Kasumi-1 (cell line): ENCODE results near the gene SCIN.

Experiments
- DNase-seq, 2 experiments: peaks; one replicate each; lab custom pipeline; 2025; lab: John Stamatoyannopoulos, UW

The SCIN gene

GRCh38 chr7:12567015-12567414, 3.5 kb upstream of the SCIN start:
- no peak for DNase-seq

DNA sequence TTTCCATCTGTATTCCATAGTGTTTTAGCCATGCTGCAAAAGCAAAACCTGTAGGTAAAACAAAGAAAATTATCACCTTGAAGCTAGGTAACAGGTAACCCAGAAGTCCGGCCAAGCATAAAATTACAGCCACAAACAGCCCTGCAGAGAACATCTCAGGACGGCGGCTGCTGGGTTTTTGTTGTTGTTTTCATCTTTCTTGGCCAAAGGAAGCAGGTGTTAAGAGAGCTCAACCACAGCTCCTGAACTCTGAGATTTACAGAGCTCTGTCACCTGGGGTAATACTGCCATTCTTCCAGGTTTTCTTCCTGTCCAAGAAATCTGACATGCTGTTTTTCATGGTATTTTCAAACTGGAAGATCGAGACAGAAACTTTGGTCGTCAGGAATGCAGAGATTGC, 847 bp upstream of the SCIN start:
- DNase-seq: no peak

DNA sequence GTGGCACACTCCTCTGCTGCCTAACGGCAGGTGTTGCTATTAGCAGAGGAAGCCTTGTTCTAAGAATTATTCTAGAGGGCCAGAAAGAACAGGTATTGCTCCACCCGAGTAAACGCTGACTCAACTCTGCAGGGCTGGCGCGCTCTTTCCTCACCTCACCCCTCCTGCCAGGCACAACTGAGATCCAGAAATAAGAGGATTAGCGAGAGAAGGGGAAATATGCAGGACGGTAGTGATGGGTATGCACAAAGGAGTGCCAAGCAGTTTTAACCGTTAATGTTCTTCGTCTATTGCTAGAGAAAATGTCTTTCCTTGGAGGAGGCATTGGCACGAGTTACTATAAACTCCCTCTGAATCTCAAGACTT, 369 bp upstream of the SCIN start:
- no peak for DNase-seq

- DNase-seq: no peak
These were observed 1.2 kb downstream of the SCIN start for GRCh38 chr7:12571691-12572090.

DNA sequence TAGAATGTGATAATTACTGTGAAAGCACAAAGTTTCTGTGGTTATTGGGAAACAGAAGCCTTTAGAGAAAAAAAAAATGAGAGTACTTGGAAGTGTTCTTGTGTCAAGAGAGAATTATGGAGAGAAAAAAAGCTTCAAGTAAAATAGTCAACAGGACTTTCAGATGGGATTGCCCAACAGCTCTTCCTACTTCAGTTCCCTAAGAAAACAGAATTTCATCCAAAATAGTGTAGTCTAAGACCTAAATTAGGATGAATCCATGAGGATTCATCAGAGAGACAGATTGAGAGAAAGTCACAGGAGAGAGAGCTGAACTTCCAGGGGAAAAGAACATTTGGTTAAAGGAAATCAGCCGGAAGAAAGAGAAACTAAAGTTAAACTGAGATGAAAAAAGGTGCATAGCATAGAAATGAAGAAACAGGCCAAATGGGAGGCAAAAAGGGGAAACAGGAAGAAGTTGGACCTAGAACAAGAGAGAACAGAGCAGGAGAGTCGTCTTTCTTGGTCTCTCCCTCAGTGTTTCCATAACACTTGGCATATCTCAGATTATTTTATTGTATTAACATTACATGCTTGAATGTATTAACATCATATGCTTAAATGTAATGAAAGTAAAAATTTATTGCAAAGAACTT, 2.5 kb downstream of the SCIN start:
- DNase-seq: no peak

- DNase-seq: no peak
These were observed 3.4 kb downstream of the SCIN start for GRCh38 chr7:12573885-12574284.

DNA sequence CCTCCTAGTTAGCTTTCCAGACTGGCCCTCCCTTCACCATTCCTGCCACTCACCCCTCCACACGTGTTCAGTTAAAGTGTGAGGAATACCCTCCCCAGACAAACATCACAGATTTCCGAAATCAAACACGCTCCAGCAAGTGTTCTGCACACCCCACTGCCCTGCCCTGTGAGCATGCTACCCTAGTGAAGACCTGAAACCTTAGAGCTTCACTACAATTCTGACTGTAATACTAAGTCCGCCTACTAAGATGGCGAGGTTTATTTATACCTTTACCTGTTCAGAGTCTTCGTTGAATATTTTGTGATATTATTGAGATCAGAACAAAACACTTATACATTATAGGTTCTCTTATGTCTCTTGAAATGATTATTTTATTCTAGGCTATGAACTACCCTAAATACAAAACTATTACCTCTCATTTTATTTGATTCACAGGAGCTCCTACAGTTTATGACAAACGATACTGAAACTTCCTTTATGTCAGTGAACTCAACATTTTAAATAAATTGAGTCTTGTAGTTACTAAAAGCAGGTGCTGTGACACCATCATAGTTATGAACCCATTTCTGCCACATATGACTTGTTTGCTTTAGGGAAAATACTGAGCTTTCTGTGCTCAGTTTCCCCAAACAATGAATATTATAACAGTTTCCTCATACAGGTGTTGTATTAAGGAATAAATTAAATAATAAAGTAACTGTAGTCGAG, 8.6 kb downstream of the SCIN start:
- no peak for DNase-seq

DNA sequence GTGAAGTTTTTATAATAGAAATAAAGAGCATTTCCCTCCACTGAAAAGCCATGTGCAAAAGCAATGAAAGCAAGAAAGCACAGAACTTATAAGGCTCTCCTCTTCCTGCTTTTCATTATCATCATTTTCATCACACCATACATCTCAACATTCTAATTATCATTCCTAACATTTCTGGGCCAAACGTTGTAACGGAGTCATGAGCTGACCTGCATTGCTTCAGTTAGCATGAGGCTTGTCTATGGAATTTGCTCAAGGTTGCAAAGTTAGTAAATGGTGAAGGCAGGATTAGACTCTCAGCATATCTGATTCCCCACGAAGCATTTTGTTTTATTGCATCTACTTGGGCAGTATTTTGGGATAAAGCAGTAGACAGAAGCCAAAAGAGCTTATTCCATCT, 11.4 kb downstream of the SCIN start:
- DNase-seq: no peak

- no peak for DNase-seq
These were observed 11.8 kb downstream of the SCIN start for GRCh38 chr7:12582362-12582761.

DNA sequence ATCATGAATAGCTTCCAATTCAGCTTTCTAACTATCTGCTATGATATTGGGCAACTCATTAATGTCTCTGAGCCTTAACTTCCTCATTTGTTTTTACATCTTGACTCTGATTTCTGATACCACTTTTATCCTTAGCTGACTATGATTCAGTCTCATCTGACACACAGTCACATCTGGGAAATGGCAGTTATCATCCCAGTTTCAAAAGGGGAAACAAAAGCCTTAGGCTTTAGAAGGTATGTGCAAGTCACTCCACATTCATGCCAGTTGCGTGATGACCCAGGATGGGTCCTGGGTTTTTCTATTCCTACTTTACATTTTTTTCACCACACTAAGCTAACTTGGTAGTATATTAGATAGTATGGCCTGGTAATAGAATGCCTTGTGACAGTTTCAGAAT, 12.7 kb downstream of the SCIN start:
- peak in 1 of 2 experiments; percentile 23 for DNase-seq

DNA sequence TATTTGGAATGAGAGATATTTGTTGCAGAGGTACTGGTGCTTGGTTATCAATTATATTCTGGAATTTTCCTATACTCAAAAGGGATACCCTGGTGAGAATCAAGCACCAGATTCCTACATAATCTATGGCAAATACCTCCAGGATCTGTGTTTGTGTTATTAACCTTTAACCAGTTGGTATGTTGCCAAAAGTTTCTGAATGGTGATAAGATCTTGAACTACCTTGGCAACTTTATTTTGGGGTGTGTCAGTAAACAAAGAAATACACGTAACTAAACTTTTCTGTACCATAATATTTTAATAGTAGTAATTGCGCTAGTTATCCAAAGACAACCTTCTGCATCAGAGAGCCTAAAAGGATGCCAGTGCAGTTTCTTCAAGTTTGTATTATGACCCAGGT, 13.4 kb downstream of the SCIN start:
- no peak for DNase-seq

GRCh38 chr7:12584930-12585329, 14.4 kb downstream of the SCIN start:
- DNase-seq: peak in 1 of 2 experiments; percentile 16

DNA sequence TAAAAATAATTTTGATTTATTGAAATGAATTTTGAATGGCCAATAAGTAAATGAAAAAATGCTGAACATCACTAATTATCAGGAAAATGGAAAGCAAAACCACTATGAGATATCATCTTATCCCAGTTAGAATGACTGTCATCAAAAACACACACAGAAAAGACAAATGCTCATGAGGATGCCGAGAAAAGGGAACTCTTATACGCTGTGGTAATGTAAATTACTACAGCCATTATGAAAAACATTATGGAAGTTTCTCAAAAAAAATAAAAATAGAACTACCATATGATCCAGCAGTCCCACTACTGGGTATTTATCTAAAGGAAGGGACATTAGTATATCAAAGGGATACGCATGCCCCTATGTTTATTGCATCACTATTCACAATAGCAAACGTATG, 15.8 kb downstream of the SCIN start:
- no peak for DNase-seq

GRCh38 chr7:12588259-12588904, 17.9 kb downstream of the SCIN start:
- no peak for DNase-seq

- no peak for DNase-seq
These were observed 20.0 kb downstream of the SCIN start for GRCh38 chr7:12590559-12590958.

GRCh38 chr7:12594122-12594897, 23.8 kb downstream of the SCIN start:
- DNase-seq: no peak

- no peak for DNase-seq
These were observed 24.6 kb downstream of the SCIN start for GRCh38 chr7:12595148-12595547.

DNA sequence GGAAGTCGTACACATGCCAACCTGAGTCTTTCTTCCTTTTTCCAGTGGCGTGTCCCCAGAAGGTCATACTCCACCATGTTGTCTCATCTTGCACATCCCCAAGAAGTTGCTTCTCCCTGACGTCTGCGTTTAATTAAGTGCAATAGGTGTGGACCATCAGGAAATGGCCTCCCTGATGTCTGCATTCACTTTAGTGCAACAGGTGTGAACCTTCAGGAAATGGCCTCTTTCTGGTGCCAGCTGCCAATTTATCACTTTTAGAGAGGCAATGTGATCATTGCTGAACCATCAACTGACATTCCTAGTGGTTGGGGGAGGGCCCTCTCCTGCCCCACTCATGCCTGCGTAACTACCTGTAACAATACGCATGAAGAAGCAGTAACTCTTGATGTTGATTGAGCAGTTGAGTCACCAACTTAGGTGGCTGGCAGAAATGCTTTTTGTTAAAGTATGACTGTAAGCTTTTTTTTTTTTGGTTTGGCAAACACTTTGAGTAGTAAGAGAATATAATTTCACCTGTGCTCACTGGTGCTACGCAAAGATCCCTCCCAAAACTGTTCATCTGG, 25.8 kb downstream of the SCIN start:
- DNase-seq: no peak

- DNase-seq: no peak
These were observed 30.9 kb downstream of the SCIN start for GRCh38 chr7:12601302-12601869.

DNA sequence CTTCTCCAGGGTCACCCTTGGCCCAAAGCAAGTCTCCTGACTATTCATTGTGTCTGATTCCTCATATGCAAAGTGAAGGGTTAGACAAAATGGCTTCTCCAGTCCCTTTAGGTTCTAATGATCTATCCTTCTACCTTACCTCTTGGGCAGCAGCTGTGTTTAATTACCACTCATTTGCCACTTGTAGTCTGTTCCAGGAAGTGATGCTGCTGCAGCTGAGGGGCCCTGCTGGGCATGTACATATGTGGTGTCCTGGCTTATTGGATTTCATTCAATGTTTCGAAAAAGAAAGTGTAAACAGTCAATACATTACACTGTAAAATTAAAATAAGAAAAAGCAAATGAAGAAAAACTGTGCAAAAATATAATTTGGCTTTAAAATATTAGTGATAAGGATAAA, 36.6 kb downstream of the SCIN start:
- no peak for DNase-seq

DNA sequence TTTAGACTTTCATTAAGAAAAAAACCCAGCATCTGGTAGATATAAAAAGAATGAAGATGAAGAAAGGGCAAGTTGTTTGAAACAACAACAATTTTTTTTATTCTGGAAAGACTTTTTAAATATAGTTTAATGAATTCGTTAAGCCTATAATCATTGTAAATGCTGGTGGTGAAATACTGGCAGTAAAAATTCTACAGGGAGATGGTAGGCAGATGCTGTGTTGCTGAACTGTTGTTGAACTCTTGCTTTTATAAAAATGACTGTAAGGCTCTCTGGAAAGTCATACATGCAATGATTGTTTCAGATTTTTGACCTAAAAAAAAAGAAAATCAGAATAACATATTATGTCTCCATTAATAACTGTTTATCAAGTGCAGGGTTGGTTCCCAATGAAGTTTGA, 39.0 kb downstream of the SCIN start:
- DNase-seq: no peak

DNA sequence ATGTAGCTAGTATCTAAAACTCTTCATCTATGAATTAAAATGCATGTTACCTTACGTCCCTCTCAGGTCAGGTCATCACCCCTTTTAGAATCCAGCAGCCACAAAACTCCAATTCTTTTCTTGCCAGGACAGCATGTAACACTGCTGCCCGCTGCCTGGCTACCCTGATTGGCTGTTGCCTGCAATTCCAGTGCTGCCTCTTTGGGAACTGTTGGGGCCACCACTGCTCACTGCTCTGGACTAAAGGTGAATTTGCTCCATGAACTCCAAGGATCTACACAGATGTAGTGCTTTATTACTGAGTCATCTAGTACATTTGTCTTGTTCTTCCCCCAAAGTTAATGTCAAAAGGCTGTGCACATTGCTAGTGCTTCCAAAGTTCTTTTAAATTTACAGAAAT, 40.4 kb downstream of the SCIN start:
- DNase-seq: no peak
